ENCODE measurements around the gene HSPB6.

The HSPB6 gene

DNA sequence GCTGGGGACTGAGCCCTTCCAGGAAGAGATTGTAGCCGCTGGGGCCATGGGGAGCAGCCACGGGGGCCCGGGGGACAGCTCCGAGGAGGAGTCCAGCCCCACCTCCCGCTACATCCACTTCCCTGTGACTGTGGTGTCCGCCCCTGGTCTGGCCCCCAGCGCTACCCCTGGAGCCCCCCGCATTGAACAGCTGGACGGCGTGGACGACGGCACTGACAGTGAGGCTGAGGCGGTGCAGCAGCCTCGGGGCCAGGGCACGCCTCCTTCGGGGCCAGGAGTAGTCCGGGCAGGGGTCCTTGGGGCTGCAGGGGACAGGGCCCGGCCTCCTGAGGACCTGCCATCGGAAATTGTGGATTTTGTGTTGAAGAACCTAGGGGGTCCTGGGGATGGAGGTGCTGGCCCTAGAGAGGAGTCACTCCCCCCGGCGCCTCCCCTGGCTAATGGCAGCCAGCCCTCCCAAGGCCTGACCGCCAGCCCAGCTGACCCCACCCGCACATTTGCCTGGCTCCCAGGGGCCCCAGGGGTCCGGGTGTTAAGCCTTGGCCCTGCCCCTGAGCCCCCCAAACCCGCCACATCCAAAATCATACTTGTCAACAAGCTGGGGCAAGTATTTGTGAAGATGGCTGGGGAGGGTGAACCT, 24.2 kb downstream of the HSPB6 start:
- no peak for TF ChIP-seq CTCF (conservative IDR thresholded peaks at IDR 0.05; ENCODE audit: low read depth, low read length)
- Histone ChIP-seq H4K20me1 (ENCODE audit: insufficient read depth) (no peaks in the 10 kb centered on the region), H3K27me3 (ENCODE audit: insufficient read depth, low read depth) (no peaks in the 10 kb centered on the region), H3K79me2 (ENCODE audit: insufficient read depth, low read depth) (no peaks in the 10 kb centered on the region), H3K4me3 (IDR thresholded peaks at IDR 0.05; ENCODE audit: insufficient read depth, low read depth, low read length) (no peak overlapping the region), H3K27ac (no peak overlapping the region), H3K4me2 (no peak overlapping the region), H2AFZ (ENCODE audit: low read depth) (no peak overlapping the region), H3K4me1 (ENCODE audit: low read depth, poor library complexity, severe bottlenecking) (peaks cover 5% of the 10 kb centered on the region), H3K36me3 (ENCODE audit: insufficient read depth) (0 out of 2 replicates have a peak, but pooled peaks cover 5% of the 10 kb centered on the region), H3K9ac (no peak overlapping the region)

DNA sequence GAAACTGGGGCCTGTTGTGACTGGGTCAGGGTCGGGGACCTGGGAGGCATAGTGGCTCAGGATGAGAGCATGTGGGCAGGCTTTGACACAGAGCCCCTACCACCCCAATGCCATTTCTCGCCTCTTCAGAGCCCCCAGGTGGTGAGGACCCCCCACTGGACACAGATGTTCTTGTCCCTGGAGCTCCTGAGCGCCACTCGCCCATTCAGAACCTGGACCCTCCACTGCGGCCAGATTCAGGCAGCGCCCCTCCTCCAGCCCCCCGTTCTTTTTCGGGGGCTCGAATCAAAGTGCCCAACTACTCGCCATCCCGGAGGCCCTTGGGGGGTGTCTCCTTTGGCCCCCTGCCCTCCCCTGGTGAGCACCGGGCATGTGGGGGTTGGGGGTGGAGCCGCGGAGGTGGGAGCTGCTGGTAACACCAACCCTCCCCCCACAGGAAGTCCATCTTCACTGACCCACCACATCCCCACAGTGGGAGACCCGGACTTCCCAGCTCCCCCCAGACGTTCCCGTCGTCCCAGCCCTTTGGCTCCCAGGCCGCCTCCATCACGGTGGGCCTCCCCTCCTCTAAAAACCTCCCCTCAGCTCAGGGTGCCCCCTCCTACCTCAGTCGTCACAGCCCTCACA, 24.9 kb downstream of the HSPB6 start:
- TF ChIP-seq CTCF (conservative IDR thresholded peaks at IDR 0.05; ENCODE audit: low read depth, low read length) = no peak
- H3K4me3 ChIP-seq (IDR thresholded peaks at IDR 0.05; ENCODE audit: insufficient read depth, low read depth, low read length) = no peak overlapping the region
- 0 out of 2 replicates have a peak, but pooled peaks cover 5% of the 10 kb centered on the region for H3K36me3 ChIP-seq (ENCODE audit: insufficient read depth)
- no peaks in the 10 kb centered on the region for H4K20me1 ChIP-seq (ENCODE audit: insufficient read depth)
- H3K27me3 ChIP-seq (ENCODE audit: insufficient read depth, low read depth) = no peaks in the 10 kb centered on the region
- no peak overlapping the region for H3K4me2 ChIP-seq
- H3K9ac ChIP-seq = no peak overlapping the region
- H2AFZ ChIP-seq (ENCODE audit: low read depth) = no peak overlapping the region
- H3K79me2 ChIP-seq (ENCODE audit: insufficient read depth, low read depth) = no peaks in the 10 kb centered on the region
- no peak overlapping the region for H3K27ac ChIP-seq
- H3K4me1 ChIP-seq (ENCODE audit: low read depth, poor library complexity, severe bottlenecking) = peaks cover 1% of the 10 kb centered on the region

- Histone ChIP-seq H3K4me3 (IDR thresholded peaks at IDR 0.05; ENCODE audit: insufficient read depth, low read depth, low read length) (no peak overlapping the region), H3K4me1 (ENCODE audit: low read depth, poor library complexity, severe bottlenecking) (no peaks in the 10 kb centered on the region), H2AFZ (ENCODE audit: low read depth) (no peak overlapping the region), H3K9ac (no peak overlapping the region), H3K4me2 (no peak overlapping the region), H3K27me3 (ENCODE audit: insufficient read depth, low read depth) (no peaks in the 10 kb centered on the region), H3K27ac (no peak overlapping the region), H4K20me1 (ENCODE audit: insufficient read depth) (no peaks in the 10 kb centered on the region), H3K79me2 (ENCODE audit: insufficient read depth, low read depth) (0 out of 2 replicates have a peak, but pooled peaks cover under 1% of the 10 kb centered on the region), H3K36me3 (ENCODE audit: insufficient read depth) (0 out of 2 replicates have a peak, but pooled peaks cover 5% of the 10 kb centered on the region)
- TF ChIP-seq CTCF (conservative IDR thresholded peaks at IDR 0.05; ENCODE audit: low read depth, low read length) = no peak
Observed at GRCh38 chr19:35731353-35731752, 25.5 kb downstream of the HSPB6 start.

DNA sequence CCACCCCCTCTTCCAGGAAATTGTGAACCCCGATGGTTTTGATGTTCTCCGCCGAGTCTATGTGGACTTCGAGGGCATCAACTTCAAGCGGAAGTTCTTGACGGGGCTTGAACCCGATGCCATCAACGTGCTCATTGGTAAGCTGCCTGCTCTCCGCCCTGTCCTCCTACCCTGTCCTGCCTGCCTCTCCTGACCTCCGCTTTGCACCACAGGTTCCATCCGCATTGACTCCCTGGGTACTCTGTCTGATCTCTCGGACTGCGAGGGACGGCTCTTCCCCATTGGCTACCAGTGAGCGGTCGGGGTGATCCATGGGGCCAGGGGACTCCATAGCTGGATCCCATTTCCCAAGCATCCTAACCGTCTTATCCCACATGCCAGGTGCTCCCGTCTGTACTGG, 26.5 kb downstream of the HSPB6 start:
- no peak for TF ChIP-seq CTCF (conservative IDR thresholded peaks at IDR 0.05; ENCODE audit: low read depth, low read length)
- Histone ChIP-seq H2AFZ (ENCODE audit: low read depth) (no peak overlapping the region), H3K4me2 (no peak overlapping the region), H3K9ac (no peak overlapping the region), H3K27me3 (ENCODE audit: insufficient read depth, low read depth) (no peaks in the 10 kb centered on the region), H4K20me1 (ENCODE audit: insufficient read depth) (no peaks in the 10 kb centered on the region), H3K4me3 (IDR thresholded peaks at IDR 0.05; ENCODE audit: insufficient read depth, low read depth, low read length) (no peak overlapping the region), H3K4me1 (ENCODE audit: low read depth, poor library complexity, severe bottlenecking) (no peaks in the 10 kb centered on the region), H3K36me3 (ENCODE audit: insufficient read depth) (0 out of 2 replicates have a peak, but pooled peaks cover 5% of the 10 kb centered on the region), H3K79me2 (ENCODE audit: insufficient read depth, low read depth) (0 out of 2 replicates have a peak, but pooled peaks cover 3% of the 10 kb centered on the region), H3K27ac (no peak overlapping the region)

Data from KMS-11 (cell line).